Osteocyte (in vitro differentiated cells): ENCODE results near the gene ATP6V0A4. TPM values are rescaled to one million over a fixed set of nuclear protein-coding genes. Genes with fewer than 3 reads are reported as not detected.

ENCODE experiments used
- DNase-seq: peaks from one replicate; pipeline ENCODE4 v3.0.0; 2021; ENCODE audit warnings: mixed read lengths; ENCODE audit not compliant: unreplicated experiment; ENCODE audit errors: extremely low spot score
- H3K27ac Mint-ChIP-seq: one replicate; pipeline ENCODE4 v1.8.0; 2021; ENCODE audit warnings: mild to moderate bottlenecking, mixed read lengths; ENCODE audit not compliant: unreplicated experiment
- H3K27me3 Mint-ChIP-seq: one replicate; pipeline ENCODE4 v1.8.0; 2021; ENCODE audit warnings: mixed read lengths; ENCODE audit not compliant: unreplicated experiment
- H3K36me3 Mint-ChIP-seq: one replicate; pipeline ENCODE4 v1.8.0; 2021; ENCODE audit warnings: mixed read lengths; ENCODE audit not compliant: unreplicated experiment
- H3K4me1 Mint-ChIP-seq: one replicate; pipeline ENCODE4 v1.8.0; 2021; ENCODE audit warnings: mixed read lengths; ENCODE audit not compliant: unreplicated experiment
- H3K4me3 Mint-ChIP-seq: one replicate; pipeline ENCODE4 v1.8.0; 2021; ENCODE audit warnings: mild to moderate bottlenecking, moderate library complexity, mixed read lengths; ENCODE audit not compliant: unreplicated experiment
- H3K9me3 Mint-ChIP-seq: one replicate; pipeline ENCODE4 v1.8.0; 2021; ENCODE audit warnings: mixed read lengths; ENCODE audit not compliant: unreplicated experiment
- CTCF ChIP-seq: fragments of 200-600 bp; sonication (generic); IDR thresholded peaks from 2 replicates; pipeline ENCODE4 v1.5.0; 2021; ENCODE audit warnings: antibody characterized with exemption, mild to moderate bottlenecking, moderate library complexity
- total RNA-seq: library from RNA; stranded (reverse); gene quantifications from 2 replicates; pipeline ENCODE4 v1.2.1, GENCODE V29; 2021

Gene ATP6V0A4
- total RNA-seq, 1 donor from 2014 or later, result 0.64 TPM

GRCh38 chr7:138658889-138659288, 139.1 kb downstream of the ATP6V0A4 start:
- DNase-seq, result no peak
- H3K27me3 Mint-ChIP-seq, result peaks cover 22% of the 10 kb centered on the region
- no peak overlapping the region for H3K4me3 Mint-ChIP-seq
- no peak overlapping the region for H3K27ac Mint-ChIP-seq
- TF ChIP-seq CTCF, result no peak
- H3K36me3 Mint-ChIP-seq, result no peaks in the 10 kb centered on the region
- H3K4me1 Mint-ChIP-seq, result peaks cover 14% of the 10 kb centered on the region
- H3K9me3 Mint-ChIP-seq, result no peaks in the 10 kb centered on the region

GRCh38 chr7:138657854-138658386, 140.1 kb downstream of the ATP6V0A4 start:
- no peak for DNase-seq
- Mint-ChIP-seq H3K9me3 (no peaks in the 10 kb centered on the region), H3K27me3 (peaks cover 22% of the 10 kb centered on the region), H3K4me1 (peaks cover 4% of the 10 kb centered on the region), H3K4me3 (no peak overlapping the region), H3K27ac (no peak overlapping the region), H3K36me3 (no peaks in the 10 kb centered on the region)
- no peak for TF ChIP-seq CTCF

- Mint-ChIP-seq H3K4me1 (peaks cover 3% of the 10 kb centered on the region), H3K9me3 (no peaks in the 10 kb centered on the region), H3K27ac (no peak overlapping the region), H3K36me3 (no peaks in the 10 kb centered on the region), H3K4me3 (no peak overlapping the region), H3K27me3 (peaks cover 22% of the 10 kb centered on the region)
- no peak for DNase-seq
- TF ChIP-seq CTCF, result no peak
Observed at GRCh38 chr7:138656952-138657351, 141.0 kb downstream of the ATP6V0A4 start.

Other genes with a start within 250 kb of the ATP6V0A4 start
- gene SVOPL, start 96.8 kb downstream of the ATP6V0A4 start, total RNA-seq, result not detected in 2 replicates
- gene TMEM213, start 202 bp downstream of the ATP6V0A4 start, total RNA-seq, result not detected in 2 replicates
- gene KIAA1549, start 183.2 kb upstream of the ATP6V0A4 start, total RNA-seq, result 12.2 and 12.8 TPM in 2 replicates
- not detected in 2 replicates for gene ZC3HAV1L, start 237.8 kb upstream of the ATP6V0A4 start, total RNA-seq